ENCODE results near the gene MARCO. TPM values are rescaled to one million over a fixed set of nuclear protein-coding genes. Genes with fewer than 3 reads are reported as not detected.

MARCO gene, protein sequence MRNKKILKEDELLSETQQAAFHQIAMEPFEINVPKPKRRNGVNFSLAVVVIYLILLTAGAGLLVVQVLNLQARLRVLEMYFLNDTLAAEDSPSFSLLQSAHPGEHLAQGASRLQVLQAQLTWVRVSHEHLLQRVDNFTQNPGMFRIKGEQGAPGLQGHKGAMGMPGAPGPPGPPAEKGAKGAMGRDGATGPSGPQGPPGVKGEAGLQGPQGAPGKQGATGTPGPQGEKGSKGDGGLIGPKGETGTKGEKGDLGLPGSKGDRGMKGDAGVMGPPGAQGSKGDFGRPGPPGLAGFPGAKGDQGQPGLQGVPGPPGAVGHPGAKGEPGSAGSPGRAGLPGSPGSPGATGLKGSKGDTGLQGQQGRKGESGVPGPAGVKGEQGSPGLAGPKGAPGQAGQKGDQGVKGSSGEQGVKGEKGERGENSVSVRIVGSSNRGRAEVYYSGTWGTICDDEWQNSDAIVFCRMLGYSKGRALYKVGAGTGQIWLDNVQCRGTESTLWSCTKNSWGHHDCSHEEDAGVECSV
- not detected in 2 replicates for total RNA-seq

GRCh38 chr2:118942031-118942430 is at the start of gene MARCO:
Gene MARCO, plus strand, starts transcription at chr2:118942194. Its CDS starts 107 bp downstream, at chr2:118942301.

Other genes with a start within 250 kb of the MARCO start
- gene EN1, start 94.5 kb upstream of the MARCO start, total RNA-seq = not detected in 2 replicates
- gene C1QL2, start 216.6 kb downstream of the MARCO start, total RNA-seq = not detected in 2 replicates

Data from tracheal epithelial cell (primary cell).